ENCODE results near the gene CHRNE. TPM values are rescaled to one million over a fixed set of nuclear protein-coding genes. Genes with fewer than 3 reads are reported as not detected.
"Not testable (repeated sequence)": the region's sequence is repeated elsewhere in the genome, so short reads cannot be mapped to it uniquely, and the experiment has no call there.

CHRNE gene
- total RNA-seq, 1 donor, result 2.2 TPM

DNA sequence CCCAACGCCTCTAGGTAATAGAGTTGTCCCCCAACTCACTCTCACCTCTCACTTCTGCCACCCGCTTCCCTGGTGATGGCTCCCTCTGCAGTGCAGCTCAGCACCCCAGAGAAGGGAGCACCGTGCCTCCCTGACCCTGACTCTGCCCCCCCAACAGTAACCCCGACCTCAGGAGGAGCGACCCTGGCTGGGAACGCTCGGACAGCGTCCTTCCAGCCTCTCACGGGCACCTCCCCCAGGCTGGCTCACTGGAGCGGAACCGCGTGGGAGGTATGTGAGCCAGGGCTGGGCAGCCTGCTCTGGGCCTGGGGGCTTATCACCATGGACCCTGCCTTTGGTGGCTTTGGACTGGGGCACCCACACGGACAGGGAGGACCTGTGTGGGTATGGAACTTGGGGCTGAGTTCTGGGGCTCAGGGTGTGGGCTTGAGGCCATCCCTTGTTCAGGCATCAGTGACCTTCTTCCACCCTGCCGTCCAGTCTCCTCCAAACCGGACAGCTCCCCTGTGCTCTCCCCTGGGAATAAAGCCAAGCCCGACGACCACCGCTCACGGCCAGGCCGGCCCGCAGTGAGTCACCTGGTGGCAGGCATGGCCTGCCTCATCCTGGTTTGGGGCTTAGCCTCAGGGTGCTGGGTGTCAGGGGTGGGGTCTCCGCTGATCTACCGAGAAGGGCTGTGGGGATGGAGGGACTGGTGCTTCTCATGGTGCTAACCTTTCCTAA lies 10.2 kb downstream of the CHRNE start:
- Histone ChIP-seq H3K27me3 (ENCODE audit: insufficient read depth, low read length) (no peaks in the 10 kb centered on the region), H3K4me1 (ENCODE audit: insufficient read depth, low read length) (no peaks in the 10 kb centered on the region), H3K9me3 (ENCODE audit: low read depth, low read length) (no peaks in the 10 kb centered on the region), H3K4me3 (ENCODE audit: low read length) (no peak overlapping the region)

DNA sequence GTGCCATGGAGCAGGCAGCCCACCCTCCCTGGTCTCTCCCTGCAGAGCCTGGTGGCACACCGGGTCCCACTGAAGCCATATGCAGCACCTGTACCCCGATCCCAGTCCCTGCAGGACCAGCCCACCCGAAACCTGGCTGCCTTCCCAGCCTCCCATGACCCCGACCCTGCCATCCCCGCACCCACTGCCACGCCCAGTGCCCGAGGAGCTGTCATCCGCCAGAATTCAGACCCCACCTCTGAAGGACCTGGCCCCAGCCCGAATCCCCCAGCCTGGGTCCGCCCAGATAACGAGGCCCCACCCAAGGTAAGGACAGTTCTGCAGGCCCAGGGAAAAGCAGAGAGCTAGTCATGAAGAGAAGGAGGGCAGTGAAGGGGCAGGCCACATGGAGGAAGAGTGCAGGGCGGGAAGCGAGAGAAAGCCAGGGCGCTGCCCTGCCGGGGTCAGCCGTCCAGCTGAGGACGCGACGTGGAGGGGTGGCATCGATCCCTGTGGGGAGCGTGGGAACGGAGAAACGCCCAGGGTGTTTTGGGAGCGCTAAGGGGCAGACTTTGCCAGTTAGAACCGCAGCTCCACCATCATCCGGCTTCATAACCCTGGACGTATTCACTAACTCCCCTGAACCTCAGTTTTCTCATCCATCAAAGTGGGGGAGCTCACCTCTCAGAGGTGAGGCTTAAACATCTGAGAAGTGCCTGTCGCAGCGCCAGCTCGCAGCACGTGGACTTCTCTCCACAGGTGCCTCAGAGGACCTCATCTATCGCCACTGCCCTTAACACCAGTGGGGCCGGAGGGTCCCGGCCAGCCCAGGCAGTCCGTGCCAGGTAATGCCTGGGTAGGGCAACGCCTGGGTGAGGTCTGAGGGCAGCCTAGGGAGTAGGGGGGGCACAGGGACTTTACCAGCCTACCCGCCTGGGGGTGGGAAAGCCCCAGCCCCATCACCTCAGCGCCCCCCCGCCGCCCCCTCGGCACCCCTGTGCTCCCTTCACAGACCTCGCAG lies 11.2 kb downstream of the CHRNE start:
- Histone ChIP-seq H3K4me3 (ENCODE audit: low read length) (no peak overlapping the region), H3K27me3 (ENCODE audit: insufficient read depth, low read length) (no peaks in the 10 kb centered on the region), H3K9me3 (ENCODE audit: low read depth, low read length) (no peaks in the 10 kb centered on the region), H3K4me1 (ENCODE audit: insufficient read depth, low read length) (no peaks in the 10 kb centered on the region)

DNA sequence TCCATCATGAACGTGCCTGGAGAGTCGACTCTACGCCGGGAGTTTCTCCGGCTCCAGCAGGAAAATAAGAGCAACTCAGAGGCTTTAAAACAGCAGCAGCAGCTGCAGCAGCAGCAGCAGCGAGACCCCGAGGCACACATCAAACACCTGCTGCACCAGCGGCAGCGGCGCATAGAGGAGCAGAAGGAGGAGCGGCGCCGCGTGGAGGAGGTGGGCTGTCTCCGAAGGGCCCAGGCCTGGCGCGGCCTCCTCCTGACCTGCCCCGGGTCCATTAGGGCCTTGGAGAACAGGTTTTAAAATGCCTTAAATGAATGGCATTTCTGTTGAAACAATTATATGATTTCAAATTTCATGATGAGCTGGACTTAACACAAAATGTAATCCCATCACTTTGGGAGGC lies 15.3 kb downstream of the CHRNE start:
- Histone ChIP-seq H3K27me3 (ENCODE audit: insufficient read depth, low read length) (no peaks in the 10 kb centered on the region), H3K4me1 (ENCODE audit: insufficient read depth, low read length) (no peaks in the 10 kb centered on the region), H3K9me3 (ENCODE audit: low read depth, low read length) (no peaks in the 10 kb centered on the region), H3K4me3 (ENCODE audit: low read length) (no peak overlapping the region)

GRCh38 chr17:4886830-4887229 lies 16.1 kb downstream of the CHRNE start:
- no peaks in the 10 kb centered on the region for H3K4me1 ChIP-seq (ENCODE audit: insufficient read depth, low read length)
- H3K9me3 ChIP-seq (ENCODE audit: low read depth, low read length), result no peaks in the 10 kb centered on the region
- no peak overlapping the region for H3K4me3 ChIP-seq (ENCODE audit: low read length)
- H3K27me3 ChIP-seq (ENCODE audit: insufficient read depth, low read length), result no peaks in the 10 kb centered on the region

GRCh38 chr17:4884489-4884888 lies 18.4 kb downstream of the CHRNE start:
- no peaks in the 10 kb centered on the region for H3K27me3 ChIP-seq (ENCODE audit: insufficient read depth, low read length)
- no peak overlapping the region for H3K4me3 ChIP-seq (ENCODE audit: low read length)
- H3K9me3 ChIP-seq (ENCODE audit: low read depth, low read length), result no peaks in the 10 kb centered on the region
- peaks cover 8% of the 10 kb centered on the region for H3K4me1 ChIP-seq (ENCODE audit: insufficient read depth, low read length)

- no peak overlapping the region for H3K4me3 ChIP-seq (ENCODE audit: low read length)
- H3K9me3 ChIP-seq (ENCODE audit: low read depth, low read length), result no peaks in the 10 kb centered on the region
- peaks cover 15% of the 10 kb centered on the region for H3K4me1 ChIP-seq (ENCODE audit: insufficient read depth, low read length)
- no peaks in the 10 kb centered on the region for H3K27me3 ChIP-seq (ENCODE audit: insufficient read depth, low read length)
Measured at GRCh38 chr17:4881761-4882555, 20.9 kb downstream of the CHRNE start.

GRCh38 chr17:4880857-4881256 lies 22.0 kb downstream of the CHRNE start:
- no peaks in the 10 kb centered on the region for H3K9me3 ChIP-seq (ENCODE audit: low read depth, low read length)
- H3K4me3 ChIP-seq (ENCODE audit: low read length), result no peak overlapping the region
- H3K27me3 ChIP-seq (ENCODE audit: insufficient read depth, low read length), result no peaks in the 10 kb centered on the region
- peaks cover 15% of the 10 kb centered on the region for H3K4me1 ChIP-seq (ENCODE audit: insufficient read depth, low read length)

GRCh38 chr17:4879601-4880000 lies 23.3 kb downstream of the CHRNE start:
- no peaks in the 10 kb centered on the region for H3K9me3 ChIP-seq (ENCODE audit: low read depth, low read length)
- H3K27me3 ChIP-seq (ENCODE audit: insufficient read depth, low read length), result no peaks in the 10 kb centered on the region
- no peak overlapping the region for H3K4me3 ChIP-seq (ENCODE audit: low read length)
- peaks cover 15% of the 10 kb centered on the region for H3K4me1 ChIP-seq (ENCODE audit: insufficient read depth, low read length)

DNA sequence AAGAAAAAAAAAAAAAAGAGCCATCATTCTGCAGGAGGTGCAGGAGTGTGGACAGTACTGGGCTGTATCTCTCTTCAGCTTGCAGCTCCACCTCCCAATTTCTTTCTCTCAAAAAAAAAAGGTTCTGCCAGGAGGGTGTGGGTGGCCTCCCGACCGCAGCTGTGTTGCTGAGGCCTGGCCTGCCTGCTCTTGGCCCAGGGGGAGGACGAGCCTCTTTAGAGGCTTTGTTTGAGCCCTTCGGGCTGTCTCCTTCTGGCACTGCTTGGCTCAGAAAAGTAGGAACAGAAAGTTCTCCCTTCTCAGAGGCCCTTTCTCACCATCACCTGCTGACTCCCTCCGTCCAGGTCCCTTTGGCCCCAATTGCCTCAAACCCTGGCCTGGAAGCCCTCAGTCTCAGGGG lies 25.8 kb downstream of the CHRNE start:
- Histone ChIP-seq H3K4me3 (ENCODE audit: low read length) (no peak overlapping the region), H3K9me3 (ENCODE audit: low read depth, low read length) (no peaks in the 10 kb centered on the region), H3K27me3 (ENCODE audit: insufficient read depth, low read length) (no peaks in the 10 kb centered on the region), H3K4me1 (ENCODE audit: insufficient read depth, low read length) (peaks cover 15% of the 10 kb centered on the region)

DNA sequence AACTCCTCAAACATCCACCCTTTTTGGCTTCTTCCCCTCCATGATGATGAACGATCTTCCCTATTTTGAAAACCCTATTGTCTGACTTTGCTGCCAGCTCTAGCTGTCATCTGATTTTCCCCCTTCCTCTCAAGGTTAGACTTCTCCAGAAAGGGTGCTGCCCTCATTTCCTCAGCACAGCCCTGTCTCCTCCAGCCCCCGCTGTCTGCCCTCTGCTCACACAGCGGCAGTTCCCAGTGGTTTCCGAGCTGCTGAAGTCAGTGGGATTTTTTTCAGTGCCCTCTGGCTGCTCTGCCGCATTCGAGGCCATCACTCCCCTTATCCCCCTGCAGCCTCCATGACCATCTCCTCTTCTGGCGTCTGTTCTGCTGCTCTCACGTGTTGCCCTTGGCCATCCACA lies 30.1 kb downstream of the CHRNE start:
- H3K9me3 ChIP-seq (ENCODE audit: low read depth, low read length), result no peaks in the 10 kb centered on the region
- H3K4me3 ChIP-seq (ENCODE audit: low read length), result no peak overlapping the region
- no peaks in the 10 kb centered on the region for H3K27me3 ChIP-seq (ENCODE audit: insufficient read depth, low read length)
- H3K4me1 ChIP-seq (ENCODE audit: insufficient read depth, low read length), result peaks cover 23% of the 10 kb centered on the region

GRCh38 chr17:4870855-4871254 lies 32.0 kb downstream of the CHRNE start:
- Histone ChIP-seq H3K4me3 (ENCODE audit: low read length) (no peak overlapping the region), H3K9me3 (ENCODE audit: low read depth, low read length) (no peaks in the 10 kb centered on the region), H3K4me1 (ENCODE audit: insufficient read depth, low read length) (peaks cover 19% of the 10 kb centered on the region), H3K27me3 (ENCODE audit: insufficient read depth, low read length) (no peaks in the 10 kb centered on the region)

DNA sequence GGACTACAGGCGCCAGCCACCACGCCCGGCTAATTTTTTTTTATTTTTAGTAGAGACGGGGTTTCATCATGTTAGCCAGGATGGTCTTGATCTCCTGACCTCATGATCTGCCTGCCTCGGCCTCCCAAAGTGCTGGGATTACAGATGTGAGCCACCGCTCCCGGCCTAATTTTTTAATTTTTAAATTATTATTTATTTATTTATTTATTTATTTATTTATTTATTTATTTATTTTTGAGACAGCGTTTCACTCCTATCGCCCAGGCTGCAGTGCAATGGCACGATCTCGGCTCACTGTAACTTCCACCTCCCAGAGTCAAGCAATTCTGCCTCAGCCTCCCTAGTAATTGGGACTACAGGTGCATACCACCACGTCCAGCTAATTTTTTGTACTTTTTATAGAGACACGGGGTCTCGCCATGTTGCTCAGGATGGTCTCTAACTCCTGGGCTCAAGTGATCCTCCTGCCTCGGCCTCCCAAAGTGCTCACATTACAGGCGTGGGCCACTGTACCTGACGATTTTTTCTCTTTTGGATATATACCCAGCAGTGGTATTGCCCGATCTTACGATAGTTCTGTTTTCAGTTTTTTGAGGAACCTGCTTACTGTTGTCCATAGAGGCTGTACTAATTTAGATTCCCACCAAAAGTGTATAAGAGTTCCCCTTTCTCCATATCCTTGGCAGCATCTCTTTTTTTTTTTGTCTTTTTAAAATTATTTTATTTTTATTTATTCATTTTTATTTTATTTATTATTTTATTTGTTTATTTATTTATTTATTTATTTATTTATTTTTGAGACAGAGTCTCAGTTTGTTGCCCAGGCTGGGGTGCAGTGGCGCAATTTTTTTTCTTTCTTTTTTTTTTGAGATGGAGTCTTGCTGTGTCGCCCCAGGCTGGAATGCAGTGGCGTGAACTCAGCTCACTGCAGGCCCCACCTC lies 33.6 kb downstream of the CHRNE start:
- not testable (repeated sequence) for H3K27me3 ChIP-seq (ENCODE audit: insufficient read depth, low read length); H3K4me3 ChIP-seq (ENCODE audit: low read length); H3K9me3 ChIP-seq (ENCODE audit: low read depth, low read length)
- H3K4me1 ChIP-seq (ENCODE audit: insufficient read depth, low read length), result peaks cover 19% of the 10 kb centered on the region

DNA sequence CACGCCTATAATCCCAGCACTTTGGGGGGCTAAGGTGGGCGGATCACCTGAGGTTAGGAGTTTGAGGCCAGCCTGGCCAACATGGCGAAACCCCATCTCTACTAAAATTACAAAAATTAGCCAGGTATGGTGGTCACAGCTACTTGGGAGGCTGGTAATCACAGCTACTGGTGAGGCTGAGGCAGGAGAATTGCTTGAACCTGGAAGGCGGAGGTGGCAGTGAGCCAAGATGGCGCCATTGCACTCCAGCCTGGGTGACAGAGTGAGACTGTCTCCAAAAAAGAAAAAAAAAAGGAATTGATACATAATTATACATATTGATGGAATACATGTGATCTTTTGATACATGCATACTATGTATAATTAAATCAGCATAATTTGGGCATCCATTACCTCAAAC lies 35.4 kb downstream of the CHRNE start:
- H3K4me1 ChIP-seq (ENCODE audit: insufficient read depth, low read length), result peaks cover 19% of the 10 kb centered on the region
- not testable (repeated sequence) for H3K27me3 ChIP-seq (ENCODE audit: insufficient read depth, low read length); H3K4me3 ChIP-seq (ENCODE audit: low read length); H3K9me3 ChIP-seq (ENCODE audit: low read depth, low read length)

DNA sequence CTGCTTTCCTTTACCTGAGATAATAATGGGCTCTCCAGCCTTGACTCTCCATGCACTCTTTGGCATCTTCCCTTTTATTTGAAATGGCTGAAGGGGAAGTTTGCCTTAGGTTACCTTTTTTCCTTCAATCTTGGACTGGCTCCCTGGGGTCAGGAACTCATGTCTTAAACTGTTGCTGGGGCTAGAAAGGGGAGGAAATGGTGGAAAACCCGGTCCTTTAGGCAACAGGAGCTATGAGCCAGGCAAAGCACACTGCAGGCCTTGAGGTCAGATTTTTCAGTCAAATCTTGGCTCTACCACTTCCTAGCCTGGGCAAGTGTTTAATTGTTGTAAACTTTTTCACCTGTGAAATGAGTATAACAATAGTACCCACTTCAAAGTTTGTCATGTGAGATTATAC lies 39.6 kb downstream of the CHRNE start:
- Histone ChIP-seq H3K27me3 (ENCODE audit: insufficient read depth, low read length) (no peaks in the 10 kb centered on the region), H3K9me3 (ENCODE audit: low read depth, low read length) (no peaks in the 10 kb centered on the region)

More for the DNA sequence above, 39.6 kb downstream of the CHRNE start:
- peaks cover 3% of the 10 kb centered on the region for H3K4me1 ChIP-seq (ENCODE audit: insufficient read depth, low read length)
- H3K4me3 ChIP-seq (ENCODE audit: low read length), result no peak overlapping the region

Measured in mononuclear cell (primary cell).